Measurements from ENCODE around the gene TARBP1. TPM values are rescaled to one million over a fixed set of nuclear protein-coding genes. Genes with fewer than 3 reads are reported as not detected.

Gene TARBP1
- total RNA-seq, 1 donor from 2014 or later, result 17.8 TPM

DNA sequence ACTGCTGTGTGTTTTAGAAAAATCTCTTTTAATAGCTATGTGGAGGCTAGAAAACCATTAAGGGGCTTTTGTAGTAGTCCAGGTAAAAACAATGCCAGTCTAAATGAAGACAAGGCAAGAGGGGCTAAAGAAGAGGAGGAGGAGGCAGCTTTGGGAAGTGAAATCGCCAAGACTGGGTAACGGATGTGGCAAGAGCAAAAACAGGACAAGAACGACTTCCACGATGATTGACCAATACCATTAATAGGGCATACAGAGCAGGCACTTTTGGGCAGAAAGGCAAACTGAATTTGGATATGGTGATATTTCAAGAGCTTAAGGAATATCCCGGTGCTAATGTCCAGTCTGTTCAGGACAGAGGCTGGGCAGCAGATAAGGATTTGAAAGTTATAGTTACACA is 83.7 kb downstream of the TARBP1 start:
- Histone ChIP-seq H3K9ac (ENCODE audit: low read length) (no peak overlapping the region), H4K20me1 (ENCODE audit: insufficient read depth, low read length) (no peaks in the 10 kb centered on the region), H3K4me1 (ENCODE audit: insufficient read depth, low read length) (peaks cover 6% of the 10 kb centered on the region), H3K79me2 (ENCODE audit: insufficient read depth, low read length) (no peaks in the 10 kb centered on the region), H2AFZ (ENCODE audit: low read depth, low read length) (no peak overlapping the region), H3K27ac (ENCODE audit: low read depth, low read length) (no peak overlapping the region), H3K4me2 (ENCODE audit: low read length) (no peak overlapping the region), H3K9me3 (ENCODE audit: insufficient read depth, low read depth, low read length) (no peaks in the 10 kb centered on the region), H3K4me3 (ENCODE audit: insufficient read depth, low read depth, low read length) (no peak overlapping the region), H3K27me3 (ENCODE audit: insufficient read depth, low read length) (no peaks in the 10 kb centered on the region), H3K36me3 (ENCODE audit: insufficient read depth, low read length) (peaks cover 11% of the 10 kb centered on the region)
- peaks cover 8% of the 10 kb centered on the region for H3K36me3 Mint-ChIP-seq (ENCODE audit: low read depth, unreplicated experiment)
- no peak overlapping the region for H3K4me3 Mint-ChIP-seq (ENCODE audit: unreplicated experiment)
- FAIRE-seq (no peak), DNase-seq (ENCODE audit: low read depth) (no peak)
- H3K9me3 Mint-ChIP-seq (ENCODE audit: unreplicated experiment), result no peaks in the 10 kb centered on the region
- H3K4me1 Mint-ChIP-seq (ENCODE audit: low read depth, unreplicated experiment), result peaks cover 2% of the 10 kb centered on the region
- no peak for TF ChIP-seq EZH2 (IDR thresholded peaks at IDR 0.05; ENCODE audit: insufficient read depth, low read length)
- TF ChIP-seq, protein P1, sequence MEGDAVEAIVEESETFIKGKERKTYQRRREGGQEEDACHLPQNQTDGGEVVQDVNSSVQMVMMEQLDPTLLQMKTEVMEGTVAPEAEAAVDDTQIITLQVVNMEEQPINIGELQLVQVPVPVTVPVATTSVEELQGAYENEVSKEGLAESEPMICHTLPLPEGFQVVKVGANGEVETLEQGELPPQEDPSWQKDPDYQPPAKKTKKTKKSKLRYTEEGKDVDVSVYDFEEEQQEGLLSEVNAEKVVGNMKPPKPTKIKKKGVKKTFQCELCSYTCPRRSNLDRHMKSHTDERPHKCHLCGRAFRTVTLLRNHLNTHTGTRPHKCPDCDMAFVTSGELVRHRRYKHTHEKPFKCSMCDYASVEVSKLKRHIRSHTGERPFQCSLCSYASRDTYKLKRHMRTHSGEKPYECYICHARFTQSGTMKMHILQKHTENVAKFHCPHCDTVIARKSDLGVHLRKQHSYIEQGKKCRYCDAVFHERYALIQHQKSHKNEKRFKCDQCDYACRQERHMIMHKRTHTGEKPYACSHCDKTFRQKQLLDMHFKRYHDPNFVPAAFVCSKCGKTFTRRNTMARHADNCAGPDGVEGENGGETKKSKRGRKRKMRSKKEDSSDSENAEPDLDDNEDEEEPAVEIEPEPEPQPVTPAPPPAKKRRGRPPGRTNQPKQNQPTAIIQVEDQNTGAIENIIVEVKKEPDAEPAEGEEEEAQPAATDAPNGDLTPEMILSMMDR (IDR thresholded peaks at IDR 0.05; ENCODE audit: insufficient read depth, low read depth, low read length), result no peak
- no peaks in the 10 kb centered on the region for H3K27me3 Mint-ChIP-seq (ENCODE audit: low read depth, unreplicated experiment)
- H3K27ac Mint-ChIP-seq (ENCODE audit: unreplicated experiment), result no peak overlapping the region

DNA sequence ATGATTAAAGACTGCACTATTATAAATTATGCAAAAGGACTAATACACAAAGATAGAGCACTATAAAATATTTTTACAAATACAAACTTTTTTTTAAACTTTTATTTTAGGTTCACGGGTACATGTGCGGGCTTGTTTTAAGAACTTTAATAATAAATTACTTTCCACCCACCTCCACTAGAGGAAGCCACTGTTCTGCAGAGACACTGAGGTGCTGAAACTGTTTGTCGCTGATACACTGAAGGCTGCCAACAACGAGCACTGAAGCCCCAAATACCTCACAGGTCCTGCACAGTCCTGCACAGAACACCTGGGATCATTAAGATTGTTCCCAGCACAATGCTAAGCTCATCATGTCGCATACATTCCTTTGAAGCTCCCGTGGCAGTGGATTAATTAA is 85.8 kb downstream of the TARBP1 start:
- no peak overlapping the region for H3K4me3 Mint-ChIP-seq (ENCODE audit: unreplicated experiment)
- Histone ChIP-seq H3K4me3 (ENCODE audit: insufficient read depth, low read depth, low read length) (no peak overlapping the region), H2AFZ (ENCODE audit: low read depth, low read length) (no peak overlapping the region), H3K36me3 (ENCODE audit: insufficient read depth, low read length) (peaks cover 11% of the 10 kb centered on the region), H3K27me3 (ENCODE audit: insufficient read depth, low read length) (no peaks in the 10 kb centered on the region), H4K20me1 (ENCODE audit: insufficient read depth, low read length) (no peaks in the 10 kb centered on the region), H3K4me1 (ENCODE audit: insufficient read depth, low read length) (no peaks in the 10 kb centered on the region), H3K79me2 (ENCODE audit: insufficient read depth, low read length) (no peaks in the 10 kb centered on the region), H3K27ac (ENCODE audit: low read depth, low read length) (no peak overlapping the region), H3K9me3 (ENCODE audit: insufficient read depth, low read depth, low read length) (no peaks in the 10 kb centered on the region), H3K9ac (ENCODE audit: low read length) (no peak overlapping the region), H3K4me2 (ENCODE audit: low read length) (no peak overlapping the region)
- H3K9me3 Mint-ChIP-seq (ENCODE audit: unreplicated experiment), result no peaks in the 10 kb centered on the region
- H3K27ac Mint-ChIP-seq (ENCODE audit: unreplicated experiment), result no peak overlapping the region
- FAIRE-seq (no peak), DNase-seq (ENCODE audit: low read depth) (no peak)
- H3K36me3 Mint-ChIP-seq (ENCODE audit: low read depth, unreplicated experiment), result peaks cover 6% of the 10 kb centered on the region
- H3K27me3 Mint-ChIP-seq (ENCODE audit: low read depth, unreplicated experiment), result no peaks in the 10 kb centered on the region
- no peak for TF ChIP-seq EZH2 (IDR thresholded peaks at IDR 0.05; ENCODE audit: insufficient read depth, low read length)
- TF ChIP-seq, protein P1 (IDR thresholded peaks at IDR 0.05; ENCODE audit: insufficient read depth, low read depth, low read length), result no peak
- H3K4me1 Mint-ChIP-seq (ENCODE audit: low read depth, unreplicated experiment), result no peaks in the 10 kb centered on the region

DNA sequence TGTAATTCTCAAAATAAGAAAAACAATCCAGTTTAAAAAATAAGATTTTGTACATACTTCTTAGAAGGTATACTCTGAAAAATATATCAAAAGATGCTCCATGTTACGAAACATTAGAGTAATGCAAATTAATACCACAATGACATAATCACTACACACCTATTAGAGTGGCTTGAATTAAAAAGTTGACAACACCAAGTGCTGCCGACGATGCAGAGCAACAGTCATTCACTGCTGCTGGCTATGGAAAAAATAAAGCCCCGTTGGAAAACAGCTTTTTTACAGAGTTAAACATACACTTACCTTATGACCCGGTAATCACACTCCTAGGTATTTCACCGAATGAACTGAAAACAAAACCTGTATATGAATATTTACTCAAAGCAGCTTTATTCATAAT is 90.9 kb downstream of the TARBP1 start:
- Histone ChIP-seq H2AFZ (ENCODE audit: low read depth, low read length) (no peak overlapping the region), H3K4me1 (ENCODE audit: insufficient read depth, low read length) (no peaks in the 10 kb centered on the region), H3K27me3 (ENCODE audit: insufficient read depth, low read length) (no peaks in the 10 kb centered on the region), H3K27ac (ENCODE audit: low read depth, low read length) (no peak overlapping the region), H4K20me1 (ENCODE audit: insufficient read depth, low read length) (no peaks in the 10 kb centered on the region), H3K4me2 (ENCODE audit: low read length) (no peak overlapping the region), H3K4me3 (ENCODE audit: insufficient read depth, low read depth, low read length) (no peak overlapping the region), H3K79me2 (ENCODE audit: insufficient read depth, low read length) (no peaks in the 10 kb centered on the region), H3K36me3 (ENCODE audit: insufficient read depth, low read length) (peaks cover 13% of the 10 kb centered on the region), H3K9ac (ENCODE audit: low read length) (no peak overlapping the region), H3K9me3 (ENCODE audit: insufficient read depth, low read depth, low read length) (no peaks in the 10 kb centered on the region)
- no peak for FAIRE-seq
- TF ChIP-seq, protein P1 (IDR thresholded peaks at IDR 0.05; ENCODE audit: insufficient read depth, low read depth, low read length), result no peak
- TF ChIP-seq EZH2 (IDR thresholded peaks at IDR 0.05; ENCODE audit: insufficient read depth, low read length), result no peak
- H3K4me3 Mint-ChIP-seq (ENCODE audit: unreplicated experiment), result no peak overlapping the region
- H3K36me3 Mint-ChIP-seq (ENCODE audit: low read depth, unreplicated experiment), result peaks cover 6% of the 10 kb centered on the region
- H3K4me1 Mint-ChIP-seq (ENCODE audit: low read depth, unreplicated experiment), result no peaks in the 10 kb centered on the region
- no peak for DNase-seq (ENCODE audit: low read depth)
- no peak overlapping the region for H3K27ac Mint-ChIP-seq (ENCODE audit: unreplicated experiment)
- H3K9me3 Mint-ChIP-seq (ENCODE audit: unreplicated experiment), result no peaks in the 10 kb centered on the region
- no peaks in the 10 kb centered on the region for H3K27me3 Mint-ChIP-seq (ENCODE audit: low read depth, unreplicated experiment)
